GM12874 (cell line): ENCODE data around the gene EPAS1.

Experiments
- TF ChIP-seq, protein P1 (sequence below): IDR thresholded peaks from 2 replicates; pipeline ENCODE4 v1.5.1; 2011; ENCODE audit warnings: low read depth, mild to moderate bottlenecking, control low read depth, low read length, moderate library complexity; ENCODE audit not compliant: insufficient read depth

EPAS1 gene

GRCh38 chr2:46266134-46266533 lies 31.1 kb upstream of the EPAS1 start:
- TF ChIP-seq, protein P1, sequence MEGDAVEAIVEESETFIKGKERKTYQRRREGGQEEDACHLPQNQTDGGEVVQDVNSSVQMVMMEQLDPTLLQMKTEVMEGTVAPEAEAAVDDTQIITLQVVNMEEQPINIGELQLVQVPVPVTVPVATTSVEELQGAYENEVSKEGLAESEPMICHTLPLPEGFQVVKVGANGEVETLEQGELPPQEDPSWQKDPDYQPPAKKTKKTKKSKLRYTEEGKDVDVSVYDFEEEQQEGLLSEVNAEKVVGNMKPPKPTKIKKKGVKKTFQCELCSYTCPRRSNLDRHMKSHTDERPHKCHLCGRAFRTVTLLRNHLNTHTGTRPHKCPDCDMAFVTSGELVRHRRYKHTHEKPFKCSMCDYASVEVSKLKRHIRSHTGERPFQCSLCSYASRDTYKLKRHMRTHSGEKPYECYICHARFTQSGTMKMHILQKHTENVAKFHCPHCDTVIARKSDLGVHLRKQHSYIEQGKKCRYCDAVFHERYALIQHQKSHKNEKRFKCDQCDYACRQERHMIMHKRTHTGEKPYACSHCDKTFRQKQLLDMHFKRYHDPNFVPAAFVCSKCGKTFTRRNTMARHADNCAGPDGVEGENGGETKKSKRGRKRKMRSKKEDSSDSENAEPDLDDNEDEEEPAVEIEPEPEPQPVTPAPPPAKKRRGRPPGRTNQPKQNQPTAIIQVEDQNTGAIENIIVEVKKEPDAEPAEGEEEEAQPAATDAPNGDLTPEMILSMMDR = no peak

- TF ChIP-seq, protein P1 = no peak
Observed at GRCh38 chr2:46267616-46268015, 29.6 kb upstream of the EPAS1 start.

- TF ChIP-seq, protein P1 = no peak
Observed at GRCh38 chr2:46268196-46268595, 29.0 kb upstream of the EPAS1 start.

- TF ChIP-seq, protein P1 = no peak
Observed at GRCh38 chr2:46269001-46269400, 28.2 kb upstream of the EPAS1 start.

DNA sequence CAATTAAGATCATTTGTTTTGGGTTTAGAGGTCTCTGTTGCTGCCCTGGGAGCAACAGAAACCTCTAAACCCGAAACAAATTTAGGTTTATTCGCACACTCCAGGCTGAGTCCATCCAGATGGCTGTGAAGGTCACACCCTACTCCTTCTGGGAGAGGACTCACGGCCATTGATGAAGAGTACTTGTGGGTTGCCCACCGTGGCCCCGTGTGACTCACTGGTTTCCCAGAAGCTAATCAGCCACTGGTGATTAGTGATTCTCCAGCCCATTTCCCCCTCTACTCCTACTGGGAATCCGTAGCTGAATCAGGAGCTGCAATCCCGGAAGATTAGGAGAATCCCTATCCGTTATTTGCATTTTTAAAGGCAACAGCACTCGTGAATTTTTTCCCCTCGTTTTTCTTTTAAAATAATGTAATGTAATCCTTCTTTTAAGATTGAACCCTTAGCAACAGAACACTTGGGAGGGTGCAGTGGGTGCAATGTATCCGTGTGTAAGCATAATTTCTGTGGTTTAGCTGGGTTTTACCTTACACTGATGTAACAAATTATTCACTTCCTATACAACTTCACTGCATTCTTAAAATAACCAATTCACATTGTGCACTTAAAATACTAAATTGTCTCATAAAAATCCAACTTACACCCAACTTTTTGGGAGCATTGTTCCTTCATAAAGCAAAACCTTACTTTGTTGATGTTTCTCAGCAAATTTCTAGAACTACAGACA lies 27.5 kb upstream of the EPAS1 start:
- TF ChIP-seq, protein P1 = no peak

DNA sequence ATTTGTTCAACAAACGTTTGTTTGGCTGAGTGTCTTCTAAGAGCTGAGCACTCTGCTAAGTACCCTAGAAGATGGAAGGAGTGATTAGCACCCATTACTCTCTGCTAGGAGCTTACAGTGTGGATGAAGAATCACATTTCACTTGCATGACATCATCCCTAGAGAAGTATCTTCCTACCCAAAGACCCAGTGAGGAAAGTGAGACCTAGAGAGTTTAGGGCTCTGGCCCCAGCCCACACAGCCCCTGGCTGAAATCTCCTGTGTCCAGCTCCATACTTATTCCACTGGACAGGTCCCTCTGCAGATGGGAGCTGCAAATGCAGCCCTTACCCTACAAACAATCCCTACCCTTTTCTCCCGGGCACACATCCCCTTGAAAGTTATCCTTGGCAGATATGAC lies 26.8 kb upstream of the EPAS1 start:
- TF ChIP-seq, protein P1 = no peak

DNA sequence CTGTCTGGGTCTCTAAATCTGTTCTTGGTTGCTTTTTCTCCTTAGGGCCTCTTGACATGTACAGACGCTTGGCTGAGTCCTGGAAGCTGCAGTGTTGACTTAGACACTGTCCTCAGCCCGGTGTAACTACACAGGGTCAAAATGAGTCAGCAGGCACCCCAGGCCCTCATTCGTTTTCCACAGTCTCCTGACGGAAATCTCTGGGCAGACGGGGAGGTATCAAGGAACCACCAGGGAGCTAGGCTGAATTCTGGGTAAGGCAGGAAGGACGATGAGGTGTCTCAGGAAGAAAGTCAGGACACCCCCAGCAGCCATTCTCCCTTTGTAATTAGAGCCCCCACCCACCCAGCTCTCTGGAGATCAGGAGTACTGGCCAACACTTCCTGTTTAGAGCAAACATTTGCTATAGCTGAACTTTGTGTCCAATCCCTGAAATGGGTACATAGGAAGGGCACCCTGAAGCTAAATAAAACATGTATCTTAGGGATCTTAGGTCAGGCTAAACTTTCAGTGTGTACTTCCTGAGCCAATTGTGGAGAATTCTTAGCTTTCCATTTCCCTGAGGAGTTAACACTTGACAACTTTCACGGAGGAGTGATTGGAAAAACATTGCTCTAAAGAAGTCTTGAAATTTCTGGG lies 23.9 kb upstream of the EPAS1 start:
- TF ChIP-seq, protein P1 = no peak
